GM18868 (cell line): ENCODE measurements around the gene PAEP.
"Not testable (repeated sequence)": the region's sequence is repeated elsewhere in the genome, so short reads cannot be mapped to it uniquely, and the experiment has no call there.

Experiments
- ATAC-seq: cut with Tn5 transposase; IDR thresholded peaks from one replicate; pipeline ENCODE4 v1.9.1; 2021; ENCODE audit warnings: mild to moderate bottlenecking, moderate library complexity; ENCODE audit not compliant: unreplicated experiment

Gene PAEP

GRCh38 chr9:135549478-135550343, 11.8 kb upstream of the PAEP start:
- ATAC-seq: not testable (repeated sequence)

GRCh38 chr9:135550344-135550918, 11.1 kb upstream of the PAEP start:
- ATAC-seq: no peak

DNA sequence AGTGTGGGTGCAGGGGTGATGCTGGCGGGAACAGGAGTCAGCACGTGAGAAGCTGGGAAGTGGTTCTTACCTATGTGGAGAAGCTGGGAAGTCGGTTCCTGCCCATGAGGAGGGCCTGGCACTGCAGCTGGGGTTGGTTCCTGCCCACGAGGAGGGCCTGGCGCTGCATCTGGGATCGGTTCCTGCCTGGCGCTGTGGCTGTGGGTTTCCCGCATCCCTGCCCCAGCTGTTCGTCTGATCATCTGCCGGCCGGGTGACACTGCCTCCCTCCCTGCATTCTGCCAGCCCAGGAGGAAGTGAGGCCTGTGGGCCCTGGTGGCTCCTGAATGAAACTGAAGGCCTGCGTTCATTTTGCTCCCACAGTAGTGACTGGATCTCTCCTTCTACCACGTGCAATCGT, 10.5 kb upstream of the PAEP start:
- ATAC-seq: no peak

DNA sequence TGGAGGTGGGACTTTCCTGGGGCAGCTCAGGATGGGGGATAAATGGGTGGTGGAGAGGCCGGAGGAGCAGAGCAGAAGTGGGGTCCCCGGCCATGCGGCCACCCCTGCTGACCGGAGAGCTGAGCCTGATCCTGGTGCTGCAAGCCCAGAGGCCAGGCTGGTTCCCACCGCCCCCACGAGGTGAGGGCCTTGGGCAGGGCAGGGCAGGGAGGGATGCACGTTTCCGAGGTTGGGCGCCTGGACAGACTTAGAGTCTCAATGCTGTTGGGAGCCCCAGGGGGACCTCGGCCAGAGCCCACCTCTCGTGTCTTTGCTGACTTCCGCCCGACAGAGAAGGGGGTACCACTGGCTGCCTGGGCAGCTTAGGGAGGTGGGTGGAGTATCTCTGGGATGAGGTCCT, 10.1 kb upstream of the PAEP start:
- no peak for ATAC-seq

- no peak for ATAC-seq
These were observed 9.4 kb upstream of the PAEP start for GRCh38 chr9:135552021-135552697.

GRCh38 chr9:135552698-135553171, 8.8 kb upstream of the PAEP start:
- ATAC-seq: no peak

GRCh38 chr9:135554718-135555117, 6.8 kb upstream of the PAEP start:
- no peak for ATAC-seq

DNA sequence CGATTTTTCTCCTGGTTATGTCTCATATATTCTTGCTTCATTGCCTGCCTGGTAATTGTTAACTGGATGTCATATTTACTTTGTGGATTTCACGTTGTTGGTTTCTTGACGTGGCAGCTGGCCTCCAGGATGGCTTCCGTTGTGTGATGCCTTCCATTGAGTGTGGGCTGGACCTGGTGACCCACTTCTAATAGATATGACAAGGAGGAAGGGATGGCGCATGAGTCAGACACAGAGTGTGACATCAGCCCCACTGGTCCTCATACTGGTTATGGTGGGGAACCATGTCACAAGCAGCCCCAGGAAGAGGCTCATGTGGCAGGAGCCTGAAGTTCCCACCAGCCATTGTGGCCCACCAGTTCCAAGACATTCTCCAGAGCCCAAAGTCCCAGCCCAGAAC, 6.4 kb upstream of the PAEP start:
- no peak for ATAC-seq

GRCh38 chr9:135555910-135556309, 5.6 kb upstream of the PAEP start:
- ATAC-seq: no peak

DNA sequence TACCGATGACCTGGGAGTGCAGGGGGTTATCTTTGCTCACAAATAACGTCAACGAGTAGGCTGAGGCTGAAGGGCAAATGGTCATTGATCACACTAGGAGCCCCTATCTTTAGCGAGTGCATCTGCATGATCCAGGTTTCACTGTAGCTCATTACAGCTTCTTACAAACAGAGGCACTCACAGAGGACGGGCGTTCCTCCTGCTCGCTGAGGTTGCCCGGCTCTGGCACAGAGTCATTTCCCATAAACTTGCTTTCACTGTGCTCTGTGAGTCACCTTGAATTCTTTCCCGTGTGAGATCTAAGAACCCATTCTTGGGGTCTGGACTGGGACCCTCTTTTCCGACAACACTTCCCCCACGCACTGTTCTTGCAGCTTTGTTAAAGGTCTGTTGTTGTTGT, 1.9 kb upstream of the PAEP start:
- no peak for ATAC-seq

DNA sequence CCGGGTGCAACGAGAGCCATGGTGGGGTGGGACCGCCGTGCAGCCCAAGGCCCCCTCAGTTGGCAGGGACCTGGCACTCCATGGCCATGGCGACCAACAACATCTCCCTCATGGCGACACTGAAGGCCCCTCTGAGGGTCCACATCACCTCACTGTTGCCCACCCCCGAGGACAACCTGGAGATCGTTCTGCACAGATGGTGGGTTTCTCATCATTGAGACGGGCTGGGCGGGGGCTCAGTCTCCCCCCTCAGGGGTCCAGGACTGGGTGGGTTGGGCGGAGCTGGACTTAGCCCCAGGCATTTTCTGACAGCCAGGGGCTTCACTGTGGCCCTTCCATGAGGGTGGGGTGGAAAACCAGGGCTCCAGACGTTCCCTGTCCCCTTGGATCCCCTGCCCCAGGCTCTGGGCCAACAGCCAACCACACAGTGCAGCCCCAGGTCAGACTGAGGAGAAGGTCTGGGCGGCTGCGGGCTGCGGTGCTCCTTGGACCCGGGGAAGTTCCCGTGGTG, 734 bp downstream of the PAEP start:
- ATAC-seq: no peak

DNA sequence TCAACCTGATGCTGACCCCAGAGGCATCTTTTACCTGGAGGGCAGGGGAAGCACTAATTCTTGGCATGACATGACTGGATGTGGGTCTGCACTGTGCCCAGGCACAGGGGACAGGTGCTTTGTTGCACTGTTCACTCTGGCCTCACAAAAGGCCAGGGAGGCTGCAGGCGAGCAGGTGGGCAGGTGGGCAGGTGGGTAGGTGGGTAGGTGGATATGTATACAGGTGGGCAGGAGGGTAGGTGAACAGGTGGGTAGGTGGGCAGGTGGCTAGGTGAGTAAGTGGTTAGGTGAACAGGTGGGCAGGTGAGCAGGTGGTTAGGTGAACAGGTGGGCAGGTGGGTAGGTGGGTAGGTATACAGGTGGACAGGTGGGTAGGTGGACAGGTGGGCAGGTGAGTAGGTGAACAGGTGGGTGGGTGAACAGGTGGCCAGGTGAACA, 1.5 kb downstream of the PAEP start:
- no peak for ATAC-seq

DNA sequence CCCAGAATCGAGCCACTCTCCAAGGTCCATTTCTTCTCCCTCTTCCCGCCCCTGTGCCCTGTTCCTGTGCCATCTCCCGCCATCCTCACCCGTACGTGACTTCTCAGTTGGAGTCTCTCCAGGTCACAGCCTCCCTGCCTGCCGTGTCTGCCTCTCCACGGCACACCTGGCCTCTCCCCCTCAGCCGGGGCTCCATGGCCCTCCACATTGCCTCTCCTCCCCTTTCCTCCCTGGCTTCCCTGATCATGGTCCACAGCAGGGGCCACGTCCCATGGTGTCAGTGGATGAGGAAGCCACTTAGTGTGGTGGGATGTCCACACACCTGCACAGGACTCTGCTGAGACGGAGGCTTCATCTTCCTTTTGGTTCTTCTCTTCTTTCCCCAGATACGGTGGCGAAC, 2.3 kb downstream of the PAEP start:
- no peak for ATAC-seq

GRCh38 chr9:135565141-135565628, 3.6 kb downstream of the PAEP start:
- no peak for ATAC-seq

- ATAC-seq: no peak
These were observed 4.1 kb downstream of the PAEP start for GRCh38 chr9:135565636-135566035.

DNA sequence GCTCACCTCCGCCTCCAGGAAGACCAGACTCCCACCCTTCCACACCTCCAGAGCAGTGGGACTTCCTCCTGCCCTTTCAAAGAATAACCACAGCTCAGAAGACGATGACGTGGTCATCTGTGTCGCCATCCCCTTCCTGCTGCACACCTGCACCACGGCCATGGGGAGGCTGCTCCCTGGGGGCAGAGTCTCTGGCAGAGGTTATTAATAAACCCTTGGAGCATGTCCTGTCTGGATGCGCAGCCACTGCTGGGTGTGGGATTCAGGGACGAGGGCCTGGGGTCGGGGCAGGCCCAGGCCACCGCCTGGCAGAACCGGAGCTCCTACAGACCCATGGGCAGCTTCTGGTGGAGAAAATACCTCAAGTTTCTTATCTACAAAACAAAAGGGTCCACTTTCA, 5.0 kb downstream of the PAEP start:
- ATAC-seq: no peak

DNA sequence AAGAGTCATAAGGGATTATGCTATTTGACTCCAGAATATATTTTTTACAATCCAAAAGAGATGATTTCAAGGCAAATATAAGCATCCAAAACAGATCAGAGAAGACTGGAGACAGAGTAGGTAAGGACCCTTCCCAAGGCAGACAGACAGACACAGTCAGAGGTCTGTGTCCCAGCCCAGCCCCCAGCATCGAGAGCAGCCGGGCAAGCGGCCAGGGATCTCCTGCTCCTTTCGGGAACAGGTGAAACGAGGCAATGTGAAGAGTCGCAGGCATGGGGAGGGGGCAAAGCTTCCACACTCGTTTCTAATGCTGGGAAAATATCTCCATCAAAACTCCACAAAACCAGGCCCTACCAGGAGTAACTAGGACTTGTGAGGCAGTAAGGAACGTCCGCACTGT, 5.8 kb downstream of the PAEP start:
- no peak for ATAC-seq

DNA sequence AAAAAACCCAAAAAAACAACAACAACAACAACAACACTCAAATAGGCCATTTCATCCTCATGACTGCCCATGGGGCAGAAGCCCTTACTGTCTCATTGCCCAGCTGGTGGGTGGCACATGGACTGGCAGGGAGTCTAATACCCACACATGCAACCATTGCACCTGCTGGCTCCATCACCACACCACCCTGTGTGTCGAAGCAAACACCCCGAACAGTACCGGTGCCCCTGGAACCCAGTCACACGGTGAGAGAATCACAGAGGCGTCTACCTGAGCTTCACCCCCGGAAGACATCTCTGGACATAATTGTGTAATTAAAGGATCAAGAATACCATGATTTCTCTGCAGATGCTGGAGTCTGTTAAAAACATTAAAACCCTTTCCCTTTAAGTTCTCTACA, 6.5 kb downstream of the PAEP start:
- no peak for ATAC-seq

GRCh38 chr9:135570456-135570855, 8.9 kb downstream of the PAEP start:
- ATAC-seq: no peak

DNA sequence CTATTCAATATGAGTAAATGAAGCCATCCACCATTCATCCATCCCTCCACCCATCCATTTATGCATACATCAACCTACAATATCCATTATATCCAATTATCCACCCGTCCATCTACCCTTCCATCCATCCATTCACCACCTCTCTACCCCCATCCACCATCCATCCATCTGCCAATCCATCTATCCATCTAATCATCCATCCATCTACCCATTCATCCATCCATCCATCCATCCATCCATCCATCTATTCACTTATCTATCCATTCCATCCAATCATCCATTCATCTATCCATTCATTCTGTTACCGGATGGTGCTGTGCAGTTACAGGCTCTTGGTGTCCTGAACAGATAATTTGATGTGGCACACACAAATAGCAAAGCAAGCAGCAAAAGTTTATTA, 10.7 kb downstream of the PAEP start:
- no peak for ATAC-seq

- no peak for ATAC-seq
These were observed 11.6 kb downstream of the PAEP start for GRCh38 chr9:135573124-135573523.

- no peak for ATAC-seq
These were observed 12.8 kb downstream of the PAEP start for GRCh38 chr9:135574331-135574730.
